Lower leg skin (tissue), 4 donors: ENCODE results near the gene YBEY. TPM values are rescaled to one million over a fixed set of nuclear protein-coding genes. Genes with fewer than 3 reads are reported as not detected.
"Not testable (repeated sequence)": the region's sequence is repeated elsewhere in the genome, so short reads cannot be mapped to it uniquely, and the experiment has no call there.

Source experiments
- DNase-seq, 2 donors: peaks; one replicate each; pipeline ENCODE4 v3.0.0-alpha.2; 2019; ENCODE audit warnings: low spot score in 2 of 2
- H3K4me3 ChIP-seq: fragments of 200-600 bp; sonication (generic); 2 replicates; pipeline ENCODE4 v1.5.1; 2017; ENCODE audit warnings: mild to moderate bottlenecking, low read depth; ENCODE audit not compliant: poor library complexity, severe bottlenecking
- CTCF ChIP-seq, 3 donors: fragments of 450-650 bp; IDR thresholded peaks; one replicate each; pipeline ENCODE4 v1.5.1; 2016; ENCODE audit warnings: antibody characterized with exemption in 3 of 3, mild to moderate bottlenecking in 3 of 3, moderate library complexity in 2 of 3
- POLR2A ChIP-seq, 2 donors: fragments of 450-650 bp; IDR thresholded peaks; one replicate each; pipeline ENCODE4 v1.6.1; 2016 to 2017; ENCODE audit warnings: antibody characterized with exemption in 2 of 2, mild to moderate bottlenecking in 1 of 2, moderate library complexity in 1 of 2
- WGBS, 2 donors: methylation state at CpG; one replicate each; pipeline ENCODE4 v1.1.5; 2018; 5-methylcytosine and 5-hydroxymethylcytosine counted together
- intact Hi-C: fragments of 100-400 bp; cut with DNase I; formaldehyde crosslinking; loops from one replicate; pipeline ENCODE4 v1.15.0; 2023; ENCODE audit warnings: low total_unique reads
- total RNA-seq, 4 donors: library from RNA; depleted of rRNA; stranded (reverse); fragments of >200 nt; gene quantifications; one replicate each; pipeline ENCODE4 v1.1.0, GENCODE V29; 2016

YBEY gene
- total RNA-seq, 4 donors from 2014 or later = 7.4 to 21.7 (median 17.0) TPM

GRCh38 chr21:46304955-46305354 is 18.8 kb downstream of the YBEY start:
- 86 to 88% methylated on average over 11 of the region's 11 CpGs for WGBS, 2 donors
- no peak for DNase-seq
- TF ChIP-seq CTCF (IDR thresholded peaks at IDR 0.05) = no peak
- no peak for TF ChIP-seq POLR2A (IDR thresholded peaks at IDR 0.05)
- H3K4me3 ChIP-seq = no peak overlapping the region
- intact Hi-C loops = no loop called here

DNA sequence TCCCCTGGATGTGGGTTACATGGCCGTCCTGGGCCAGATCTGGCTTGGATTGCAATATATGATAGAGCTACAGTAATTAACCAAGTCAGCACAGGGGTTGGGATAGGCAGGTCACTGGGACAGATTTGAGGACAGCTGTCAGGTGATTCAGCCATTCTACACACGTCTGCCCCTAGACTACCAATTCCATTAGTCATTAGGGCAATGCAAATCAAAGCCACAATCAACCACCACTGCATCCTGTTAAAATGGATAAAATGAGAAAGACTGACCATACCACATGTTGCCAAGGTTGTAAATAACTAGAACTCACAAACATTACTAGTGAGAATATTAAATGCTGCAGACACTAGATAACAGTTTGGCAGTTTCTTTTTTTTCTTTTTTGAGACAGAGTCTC is 21.5 kb downstream of the YBEY start:
- DNase-seq = no peak
- TF ChIP-seq POLR2A (IDR thresholded peaks at IDR 0.05) (no peak), CTCF (IDR thresholded peaks at IDR 0.05) (no peak)
- intact Hi-C loops = no loop called here
- WGBS, 2 donors = 82 to 85% methylated on average over 2 of the region's 2 CpGs
- no peak overlapping the region for H3K4me3 ChIP-seq

DNA sequence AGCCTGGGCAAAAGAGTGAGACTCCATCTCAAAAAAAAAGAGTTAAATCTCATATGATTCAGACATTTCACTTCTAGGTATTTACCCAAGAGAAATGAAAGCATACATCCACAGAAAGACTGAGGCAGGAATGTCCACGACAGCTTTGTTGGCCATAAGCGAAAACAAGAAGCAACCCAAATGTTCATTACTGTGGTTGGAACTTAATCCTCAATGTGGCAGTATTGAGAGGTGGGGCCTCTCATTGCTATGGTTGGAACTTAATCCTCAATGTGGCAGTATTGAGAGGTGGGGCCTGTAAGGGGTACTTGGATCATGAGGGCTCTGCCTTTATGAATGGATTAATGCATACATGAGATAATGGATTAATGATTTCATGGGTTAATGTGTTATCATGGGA is 22.3 kb downstream of the YBEY start:
- H3K4me3 ChIP-seq = no peak overlapping the region
- WGBS, 2 donors = 92% methylated on average over 2 of the region's 2 CpGs
- no peak for DNase-seq
- TF ChIP-seq CTCF (IDR thresholded peaks at IDR 0.05) = no peak
- TF ChIP-seq POLR2A (IDR thresholded peaks at IDR 0.05) = no peak
- intact Hi-C loops = no loop called here

GRCh38 chr21:46310260-46310659 is 24.1 kb downstream of the YBEY start:
- H3K4me3 ChIP-seq, DNase-seq, intact Hi-C loops: not testable (repeated sequence)
- WGBS, 2 donors = 94 to 97% methylated on average over 8 of the region's 8 CpGs

DNA sequence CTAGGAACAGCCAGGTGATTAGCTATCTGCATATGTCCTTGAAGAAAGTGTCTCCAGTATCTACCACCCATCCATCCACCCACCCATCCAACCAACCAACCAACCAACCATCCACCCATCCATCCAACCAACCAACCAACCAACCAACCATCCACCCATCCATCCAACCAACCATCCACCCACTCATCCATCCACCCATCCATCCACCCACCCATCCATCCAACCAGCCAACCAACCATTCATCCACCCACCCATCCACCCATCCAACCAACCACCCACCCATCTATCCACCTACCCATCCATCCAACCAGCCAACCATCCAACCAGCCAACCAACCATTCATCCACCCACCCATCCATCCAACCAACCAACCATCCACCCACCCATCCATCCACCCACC is 25.4 kb downstream of the YBEY start:
- DNase-seq = no peak
- no peak overlapping the region for H3K4me3 ChIP-seq
- intact Hi-C loops = no loop called here
- TF ChIP-seq CTCF (IDR thresholded peaks at IDR 0.05) (no peak), POLR2A (IDR thresholded peaks at IDR 0.05) (no peak)

- WGBS, 2 donors = 94 to 96% methylated on average over 5 of the region's 5 CpGs
- TF ChIP-seq POLR2A (IDR thresholded peaks at IDR 0.05) (no peak), CTCF (IDR thresholded peaks at IDR 0.05) (no peak)
- no peak overlapping the region for H3K4me3 ChIP-seq
- DNase-seq = no peak
- intact Hi-C loops = no loop called here
Measured at GRCh38 chr21:46312949-46313348, 26.8 kb downstream of the YBEY start.
